Measurements from ENCODE around the gene HAL.

The HAL gene

DNA sequence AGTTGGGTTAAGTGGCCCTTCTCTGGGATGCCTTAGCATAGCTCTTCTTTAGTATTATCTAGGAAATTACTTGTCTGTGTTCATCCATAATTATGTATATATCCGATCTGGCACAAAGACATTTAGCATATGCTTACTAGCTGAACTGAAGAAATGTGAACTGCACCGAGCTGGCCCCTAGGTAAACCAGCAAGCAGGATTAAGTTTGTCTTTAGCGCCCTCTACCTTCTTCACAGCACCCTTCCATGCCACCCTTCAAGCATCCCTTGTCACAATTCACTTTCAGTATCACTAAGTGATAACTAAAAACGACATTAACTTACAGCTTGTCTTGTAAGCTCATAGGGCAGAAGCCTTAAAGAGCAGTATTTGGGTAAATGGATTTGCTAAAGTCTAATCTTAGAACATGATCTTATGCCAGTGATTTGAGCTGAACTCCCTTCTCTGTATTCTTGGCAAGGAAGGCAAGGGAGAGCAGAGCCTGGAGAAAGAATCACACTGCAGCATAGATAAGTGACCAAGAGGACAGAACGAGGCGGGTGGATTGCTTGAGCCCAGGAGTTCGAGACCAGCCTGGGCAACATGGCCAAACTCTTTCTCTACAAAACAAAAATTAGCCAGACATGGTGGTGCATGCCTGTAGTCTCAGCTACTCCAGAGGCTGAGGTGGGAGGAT, 2.6 kb upstream of the HAL start:
- H3K27ac ChIP-seq: peak overlapping the region in 7 of 11 experiments; percentile 9 to 91 (median 77); a peak in 8 of 22 replicates
- H3K36me3 ChIP-seq: peaks cover 23 to 56% (median 42%) of the 10 kb centered on the region in 11 experiments
- peak overlapping the region in 2 of 11 experiments; percentile 4 to 34; a peak in 1 of 22 replicates for H3K9ac ChIP-seq
- H3K4me1 ChIP-seq: peaks cover 7 to 61% (median 43%) of the 10 kb centered on the region in 10 experiments
- H4K20me1 ChIP-seq: no peaks in the 10 kb centered on the region
- H3K4me2 ChIP-seq: peak overlapping the region in 5 of 11 experiments; percentile 86 to 97 (median 93); a peak in 10 of 22 replicates
- 0 out of 22 replicates have a peak, but pooled peaks cover 0 to 6% (median 0%) of the 10 kb centered on the region in 11 experiments for H3K9me3 ChIP-seq (replicated peaks in 1 of 11)
- H3K27me3 ChIP-seq: no peaks in the 10 kb centered on the region
- H3K4me3 ChIP-seq: no peak overlapping the region
- TF ChIP-seq Cebpa-rat (IDR thresholded peaks at IDR 0.05): no peak; a peak in 1 of 22 replicates

GRCh38 chr12:95997911-95998510, 1.9 kb upstream of the HAL start:
- peaks cover 16 to 54% (median 35%) of the 10 kb centered on the region in 11 experiments for H3K36me3 ChIP-seq
- 0 out of 22 replicates have a peak, but pooled peaks cover 0 to 6% (median 0%) of the 10 kb centered on the region in 11 experiments for H3K9me3 ChIP-seq (replicated peaks in 1 of 11)
- no peak overlapping the region for H3K4me3 ChIP-seq
- no peaks in the 10 kb centered on the region for H3K27me3 ChIP-seq
- peaks cover 7 to 61% (median 43%) of the 10 kb centered on the region in 10 experiments for H3K4me1 ChIP-seq
- H3K9ac ChIP-seq: peak overlapping the region in 4 of 11 experiments; percentile 4 to 62 (median 26); a peak in 3 of 22 replicates
- H4K20me1 ChIP-seq: no peaks in the 10 kb centered on the region
- peak overlapping the region in 8 of 11 experiments; percentile 73 to 91 (median 81); a peak in 15 of 22 replicates for H3K27ac ChIP-seq
- H3K4me2 ChIP-seq: peak overlapping the region in 7 of 11 experiments; percentile 67 to 97 (median 88); a peak in 15 of 22 replicates
- no peak for TF ChIP-seq Cebpa-rat (IDR thresholded peaks at IDR 0.05)

GRCh38 chr12:95997276-95997675, 1.1 kb upstream of the HAL start:
- Histone ChIP-seq H3K9ac (peak overlapping the region in 4 of 11 experiments; percentile 8 to 76 (median 40); a peak in 6 of 22 replicates), H3K36me3 (peaks cover 12 to 54% (median 31%) of the 10 kb centered on the region in 11 experiments), H4K20me1 (no peaks in the 10 kb centered on the region), H3K4me3 (no peak overlapping the region), H3K27me3 (no peaks in the 10 kb centered on the region), H3K4me2 (peak overlapping the region in 8 of 11 experiments; percentile 67 to 97 (median 87); a peak in 14 of 22 replicates), H3K27ac (peak overlapping the region in 9 of 11 experiments; percentile 73 to 91 (median 81); a peak in 16 of 22 replicates), H3K9me3 (replicated peaks in 1 of 11) (0 out of 22 replicates have a peak, but pooled peaks cover 0 to 6% (median 0%) of the 10 kb centered on the region in 11 experiments), H3K4me1 (peaks cover 7 to 61% (median 43%) of the 10 kb centered on the region in 10 experiments)
- TF ChIP-seq Cebpa-rat (IDR thresholded peaks at IDR 0.05): no peak

GRCh38 chr12:95995238-95996031, 709 bp downstream of the HAL start:
- 0 out of 22 replicates have a peak, but pooled peaks cover 0 to 6% (median 0%) of the 10 kb centered on the region in 11 experiments for H3K9me3 ChIP-seq (replicated peaks in 1 of 11)
- H3K27ac ChIP-seq: peak overlapping the region; percentile 60 to 91 (median 81); a peak in 21 of 22 replicates
- peak overlapping the region in 6 of 10 experiments; percentile 5 to 52 (median 21); a peak in 9 of 20 replicates for H3K4me3 ChIP-seq
- TF ChIP-seq Cebpa-rat (IDR thresholded peaks at IDR 0.05): no peak
- no peaks in the 10 kb centered on the region for H3K27me3 ChIP-seq
- peaks cover 5 to 44% (median 15%) of the 10 kb centered on the region in 11 experiments; a peak in 19 of 22 replicates for H3K36me3 ChIP-seq
- H3K9ac ChIP-seq: peak overlapping the region in 10 of 11 experiments; percentile 17 to 76 (median 64); a peak in 17 of 22 replicates
- peaks cover 7 to 63% (median 43%) of the 10 kb centered on the region in 10 experiments for H3K4me1 ChIP-seq
- H3K4me2 ChIP-seq: peak overlapping the region in 10 of 11 experiments; percentile 45 to 97 (median 84); a peak in 20 of 22 replicates
- H4K20me1 ChIP-seq: no peaks in the 10 kb centered on the region

GRCh38 chr12:95994476-95994875, 1.7 kb downstream of the HAL start:
- peaks cover 0 to 34% (median 6%) of the 10 kb centered on the region in 11 experiments; a peak in 15 of 22 replicates for H3K36me3 ChIP-seq
- H3K4me3 ChIP-seq: 0 out of 20 replicates have a peak overlapping the region, but pooled peaks of 1 of the 10 experiments have one; percentile 52
- peaks cover 14 to 68% (median 51%) of the 10 kb centered on the region in 10 experiments for H3K4me1 ChIP-seq
- no peak for TF ChIP-seq Cebpa-rat (IDR thresholded peaks at IDR 0.05)
- no peaks in the 10 kb centered on the region for H3K27me3 ChIP-seq
- H3K9ac ChIP-seq: no peak overlapping the region; a peak in 1 of 22 replicates
- H4K20me1 ChIP-seq: no peaks in the 10 kb centered on the region
- H3K4me2 ChIP-seq: peak overlapping the region in 7 of 11 experiments; percentile 67 to 97 (median 88); a peak in 12 of 22 replicates
- H3K27ac ChIP-seq: peak overlapping the region in 6 of 11 experiments; percentile 77 to 91 (median 81); a peak in 10 of 22 replicates
- 0 out of 22 replicates have a peak, but pooled peaks cover 0 to 6% (median 0%) of the 10 kb centered on the region in 11 experiments for H3K9me3 ChIP-seq (replicated peaks in 1 of 11)

GRCh38 chr12:95993907-95994306, 2.2 kb downstream of the HAL start:
- no peak overlapping the region for H3K4me3 ChIP-seq
- no peaks in the 10 kb centered on the region for H3K27me3 ChIP-seq
- H3K4me1 ChIP-seq: peaks cover 20 to 68% (median 55%) of the 10 kb centered on the region in 10 experiments
- peak overlapping the region in 1 of 11 experiments; percentile 91; a peak in 1 of 22 replicates for H3K27ac ChIP-seq
- H3K9me3 ChIP-seq (replicated peaks in 1 of 11): 0 out of 22 replicates have a peak, but pooled peaks cover 0 to 6% (median 0%) of the 10 kb centered on the region in 11 experiments
- no peaks in the 10 kb centered on the region for H4K20me1 ChIP-seq
- H3K4me2 ChIP-seq: peak overlapping the region in 6 of 11 experiments; percentile 67 to 97 (median 90); a peak in 7 of 22 replicates
- H3K9ac ChIP-seq: no peak overlapping the region
- peaks cover 0 to 29% (median under 1%) of the 10 kb centered on the region in 11 experiments; a peak in 7 of 22 replicates for H3K36me3 ChIP-seq
- no peak for TF ChIP-seq Cebpa-rat (IDR thresholded peaks at IDR 0.05)

- TF ChIP-seq Cebpa-rat (IDR thresholded peaks at IDR 0.05): no peak
- Histone ChIP-seq H3K27me3 (no peaks in the 10 kb centered on the region), H3K4me2 (peak overlapping the region in 10 of 11 experiments; percentile 30 to 73 (median 52); a peak in 19 of 22 replicates), H4K20me1 (no peaks in the 10 kb centered on the region), H3K4me1 (peaks cover 23 to 39% (median 28%) of the 10 kb centered on the region in 10 experiments), H3K9ac (no peak overlapping the region), H3K4me3 (no peak overlapping the region), H3K9me3 (replicated peaks in 1 of 11) (no peaks in the 10 kb centered on the region), H3K27ac (no peak overlapping the region), H3K36me3 (peaks cover 0 to 27% (median 0%) of the 10 kb centered on the region in 11 experiments; a peak in 7 of 22 replicates)
Measured at GRCh38 chr12:95990136-95990535, 6.0 kb downstream of the HAL start.

Data from BLaER1 treated with 17β-estradiol and CSF1 and Interleukin-3, amounts not matched to agents 10 nM and 100 nM (cell line).